ENCODE measurements around the gene FOXO3.
A peak's percentile ranks its signal among the peaks of the same experiment; 100 is the strongest.
"Not testable (repeated sequence)": the region's sequence is repeated elsewhere in the genome, so short reads cannot be mapped to it uniquely, and the experiment has no call there.

Gene FOXO3

GRCh38 chr6:108635505-108636226 lies 74.9 kb downstream of the FOXO3 start:
- no peak for DNase-seq

- DNase-seq: no peak
These were observed 77.2 kb downstream of the FOXO3 start for GRCh38 chr6:108637963-108638362.

GRCh38 chr6:108638993-108639392 lies 78.3 kb downstream of the FOXO3 start:
- no peak for DNase-seq

DNA sequence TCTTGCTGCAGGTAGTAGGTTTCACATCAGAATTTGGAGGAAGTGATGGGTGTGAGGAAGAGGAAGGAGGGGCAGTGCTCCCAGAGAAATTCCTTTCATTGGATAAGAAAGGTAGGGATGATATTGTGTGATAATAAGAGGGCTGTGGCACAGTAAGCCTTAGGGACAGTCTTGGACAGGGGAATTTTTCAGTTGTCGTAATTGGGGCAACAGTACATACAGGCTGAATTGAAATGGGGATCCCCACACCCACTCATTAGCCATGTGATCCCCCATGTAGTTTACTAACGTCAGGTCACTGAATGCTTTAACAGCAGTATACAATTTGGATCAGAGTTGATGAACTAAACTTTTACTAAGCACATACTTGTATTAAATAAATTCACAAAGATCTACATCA lies 79.4 kb downstream of the FOXO3 start:
- DNase-seq: no peak

DNA sequence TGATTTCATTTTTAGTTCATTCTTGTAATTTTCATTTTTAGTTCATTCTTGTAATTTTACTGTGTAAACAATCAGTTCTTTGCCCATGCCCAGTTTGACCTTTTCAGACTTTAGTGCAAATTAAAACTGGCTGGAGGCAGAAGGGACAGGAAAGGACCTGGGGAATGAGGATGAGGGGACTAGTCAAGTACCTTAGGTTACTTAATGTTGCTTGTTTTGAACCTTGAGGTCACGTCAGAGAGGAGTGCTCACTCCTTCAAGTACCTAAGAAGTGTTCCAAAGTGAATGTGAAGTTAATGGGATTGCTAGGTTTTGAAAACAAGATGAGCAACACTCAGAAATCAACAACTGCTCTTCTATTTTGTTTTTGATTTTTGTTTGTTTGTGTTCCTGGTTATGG lies 82.5 kb downstream of the FOXO3 start:
- no peak for DNase-seq

DNA sequence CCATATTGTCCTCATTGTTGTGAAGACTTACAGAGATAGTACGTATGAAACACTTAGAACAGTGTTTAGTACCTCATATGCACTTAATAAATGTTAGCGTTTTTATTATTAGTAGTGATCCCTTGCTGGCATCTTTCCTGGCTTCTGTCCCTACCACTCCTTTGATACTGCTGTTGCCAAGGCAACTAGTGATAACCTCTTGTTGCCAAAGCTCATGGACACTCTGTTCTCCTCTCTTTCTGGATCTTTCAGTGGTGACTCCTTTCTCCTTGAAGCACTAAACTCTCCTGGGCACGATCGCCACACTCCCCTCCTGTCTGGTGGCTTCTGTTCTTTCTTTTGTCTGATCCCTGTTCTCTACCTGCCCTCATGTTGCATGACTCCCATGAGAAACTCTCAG lies 83.5 kb downstream of the FOXO3 start:
- no peak for DNase-seq

- DNase-seq: no peak
These were observed 87.5 kb downstream of the FOXO3 start for GRCh38 chr6:108648191-108648590.

DNA sequence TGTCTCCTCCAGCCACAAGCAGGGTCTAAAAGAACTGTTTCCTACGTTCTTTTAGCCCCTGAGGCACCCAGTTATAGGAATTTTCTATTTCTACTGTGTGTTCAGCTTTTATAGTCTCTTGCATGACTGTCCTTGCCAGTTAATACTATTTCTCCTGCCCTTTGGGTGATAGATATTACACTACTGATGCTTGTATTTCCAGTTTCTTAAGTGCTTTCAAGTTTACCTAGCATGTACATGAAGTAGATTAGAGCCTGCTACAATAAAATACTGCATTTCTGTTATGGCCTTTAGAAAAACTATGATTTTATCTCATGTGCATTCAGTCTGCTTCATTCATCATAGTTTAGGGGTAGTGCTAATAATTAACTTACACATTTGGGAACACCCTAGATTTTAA lies 89.6 kb downstream of the FOXO3 start:
- no peak for DNase-seq

DNA sequence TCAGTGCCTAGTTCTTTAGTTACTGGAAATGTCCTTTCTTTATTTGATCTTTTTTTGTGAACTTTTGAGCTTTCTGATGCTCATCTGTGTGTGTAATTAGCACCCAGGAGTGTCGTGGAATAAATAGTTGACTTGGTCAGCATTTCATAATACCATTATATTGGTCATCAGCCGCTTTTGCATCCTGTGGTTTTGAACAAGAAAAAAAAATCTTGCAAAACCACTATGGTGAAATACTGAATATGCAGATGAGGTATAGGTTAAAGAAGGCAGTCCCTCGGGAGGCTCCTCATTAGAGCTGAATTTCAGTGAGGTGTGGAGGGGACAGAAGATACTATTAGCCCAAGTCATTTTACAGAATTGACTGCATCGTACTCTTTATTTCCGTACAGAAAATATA lies 90.1 kb downstream of the FOXO3 start:
- DNase-seq: no peak

- DNase-seq: peak; percentile 39
These were observed 90.9 kb downstream of the FOXO3 start for GRCh38 chr6:108651340-108652227.

- DNase-seq: no peak
These were observed 91.7 kb downstream of the FOXO3 start for GRCh38 chr6:108652375-108652774.

DNA sequence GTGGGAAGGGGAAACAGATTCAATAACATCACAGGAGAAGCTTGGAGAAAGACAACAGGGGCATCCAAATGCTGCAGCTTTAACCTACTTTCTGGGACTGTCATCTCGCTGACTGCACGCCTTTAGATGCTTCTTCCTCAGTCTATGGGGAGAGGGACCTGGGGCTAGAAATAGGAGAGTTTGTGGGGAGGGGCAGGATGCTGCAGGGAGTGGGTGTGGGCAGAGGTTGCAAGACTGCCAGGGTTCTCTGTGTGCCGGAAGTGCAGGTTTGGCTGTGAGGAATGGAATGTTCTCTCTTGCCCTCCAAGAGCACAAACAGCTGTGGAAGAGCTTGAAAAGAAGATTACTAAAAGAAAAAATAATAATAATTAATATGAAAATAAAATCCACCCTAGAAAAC lies 93.2 kb downstream of the FOXO3 start:
- no peak for DNase-seq

GRCh38 chr6:108654465-108655106 lies 93.9 kb downstream of the FOXO3 start:
- no peak for DNase-seq

DNA sequence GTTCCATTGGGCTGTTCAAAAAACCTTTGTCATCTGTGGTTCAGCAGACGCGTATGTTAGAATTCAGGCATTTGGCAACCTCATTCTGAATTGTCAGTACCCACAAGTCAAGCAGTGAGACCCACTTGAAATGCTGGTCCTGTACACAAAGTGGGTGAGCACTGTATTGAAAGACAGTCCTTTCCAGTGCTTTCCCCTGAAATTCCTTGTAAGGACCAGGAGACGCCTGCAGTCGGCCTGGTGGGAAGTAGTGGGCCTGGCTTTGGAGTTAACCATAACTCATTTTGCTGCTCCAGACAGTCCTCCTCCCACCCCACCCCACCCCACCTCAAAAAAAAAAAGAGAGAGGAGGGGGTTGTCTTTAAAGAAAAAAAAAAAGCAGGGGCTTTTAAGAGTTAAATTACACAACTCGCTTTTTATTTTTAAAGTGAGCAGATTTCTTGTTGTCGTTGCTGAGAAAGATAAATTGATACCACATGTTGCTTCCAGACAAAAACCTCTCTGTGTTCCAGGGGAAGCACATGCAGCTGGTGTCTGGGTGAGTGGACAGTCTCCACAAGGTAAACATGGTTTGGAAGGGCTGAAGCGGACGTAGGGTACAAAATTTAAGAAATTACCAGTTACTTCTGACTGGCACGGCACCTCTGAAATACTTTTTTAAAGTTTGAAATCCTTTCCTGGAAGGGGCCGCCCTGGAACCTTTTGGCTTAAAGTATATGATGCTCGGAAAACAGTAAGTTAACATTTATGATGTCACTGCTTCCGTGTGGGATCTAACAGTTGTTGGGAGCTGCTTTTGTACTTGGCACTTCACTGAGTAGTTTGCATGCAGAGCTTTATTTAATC lies 95.3 kb downstream of the FOXO3 start:
- DNase-seq: no peak

DNA sequence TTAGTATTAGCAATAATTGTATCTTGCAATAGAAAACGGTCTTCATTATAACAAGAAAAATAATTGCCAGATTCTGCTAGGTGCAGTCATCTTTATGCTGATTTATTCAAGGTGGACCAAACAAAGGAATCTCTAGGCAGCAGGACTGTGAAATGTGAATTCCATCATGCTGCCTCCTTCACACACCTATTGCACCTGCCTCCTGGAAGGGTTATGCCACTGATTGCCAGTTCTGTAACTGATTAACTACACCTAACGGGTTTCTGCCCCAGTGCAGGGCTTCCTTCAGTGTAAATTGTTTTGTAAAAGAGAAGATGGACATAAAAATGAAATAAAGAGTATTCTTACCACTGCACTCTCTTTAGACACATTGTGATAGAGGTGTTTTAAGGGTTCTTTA lies 96.1 kb downstream of the FOXO3 start:
- peak; percentile 19 for DNase-seq

DNA sequence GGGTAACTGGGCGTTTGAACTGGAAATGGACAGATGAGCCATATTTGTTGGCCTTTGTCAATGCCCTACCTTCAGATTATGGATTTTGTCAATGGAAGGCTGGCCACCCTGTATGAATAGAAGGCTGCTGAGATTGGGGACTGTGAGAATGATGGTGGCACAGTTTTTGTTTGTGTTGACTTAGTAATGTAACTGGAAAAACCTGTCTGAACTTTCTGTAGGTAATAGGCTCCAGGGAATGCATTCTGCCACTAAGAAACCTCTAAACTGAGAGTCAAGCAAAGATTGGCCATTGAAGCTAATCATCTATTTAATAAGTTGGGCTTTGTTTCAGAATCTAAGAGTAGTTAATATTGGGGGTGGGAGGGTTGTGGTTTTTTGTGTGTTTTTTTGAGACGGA lies 97.5 kb downstream of the FOXO3 start:
- DNase-seq: no peak

- not testable (repeated sequence) for DNase-seq
These were observed 98.1 kb downstream of the FOXO3 start for GRCh38 chr6:108658785-108659184.

DNA sequence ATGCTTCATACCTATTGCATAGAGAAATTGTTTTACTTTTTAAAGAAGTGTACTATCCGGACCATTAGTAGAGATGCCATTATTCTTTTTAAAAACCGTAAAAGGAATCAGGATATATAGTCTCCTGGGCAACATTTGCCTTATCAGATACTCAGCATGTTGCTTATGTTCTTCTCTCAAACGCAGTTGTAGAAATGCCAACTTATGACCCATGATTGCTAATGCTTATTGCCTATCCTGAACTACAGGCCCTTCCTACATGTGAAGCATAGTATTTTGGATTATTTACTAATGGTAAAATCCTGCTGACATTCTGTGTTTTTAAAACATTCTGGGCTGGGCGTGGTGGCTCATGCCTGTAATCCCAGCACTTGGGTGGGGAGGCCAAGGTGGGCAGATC lies 99.5 kb downstream of the FOXO3 start:
- no peak for DNase-seq

DNA sequence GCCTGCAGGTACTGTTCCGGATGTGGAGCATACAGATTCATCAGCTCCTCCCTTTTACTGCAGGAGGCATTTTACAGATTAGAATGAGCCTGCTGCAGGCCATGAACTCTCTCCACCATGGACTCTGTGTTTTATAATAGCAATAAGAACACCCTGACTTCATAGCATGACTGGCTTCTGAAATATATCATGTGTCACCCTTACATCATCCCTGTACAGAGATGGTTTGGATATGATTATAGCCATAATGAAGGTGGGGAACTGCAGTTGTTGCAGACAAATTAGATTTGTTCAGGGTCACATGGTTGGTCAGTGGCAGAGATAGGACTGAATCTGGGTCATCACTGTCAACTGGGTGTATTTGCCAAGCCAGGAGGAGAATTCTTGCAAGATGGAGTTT lies 100.7 kb downstream of the FOXO3 start:
- no peak for DNase-seq

DNA sequence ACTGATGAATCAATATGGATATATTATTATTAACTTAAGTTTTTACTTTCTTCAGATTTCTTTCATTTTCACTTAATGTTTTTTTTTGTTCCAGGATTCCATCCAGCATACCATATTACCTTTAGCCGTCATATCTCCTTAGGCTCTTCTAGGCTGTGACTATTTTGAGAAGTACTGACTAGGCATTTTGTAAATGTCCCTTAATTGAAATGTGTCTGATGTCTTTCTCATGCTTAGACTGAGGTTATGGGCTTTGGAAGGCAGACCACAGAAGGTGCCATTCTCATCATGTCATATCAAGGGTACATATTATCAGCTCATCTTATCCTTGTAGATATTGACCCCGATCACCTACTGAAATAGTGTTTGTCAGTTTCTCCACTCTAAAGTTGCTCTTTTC lies 101.3 kb downstream of the FOXO3 start:
- DNase-seq: no peak

- no peak for DNase-seq
These were observed 102.0 kb downstream of the FOXO3 start for GRCh38 chr6:108662702-108663101.

DNA sequence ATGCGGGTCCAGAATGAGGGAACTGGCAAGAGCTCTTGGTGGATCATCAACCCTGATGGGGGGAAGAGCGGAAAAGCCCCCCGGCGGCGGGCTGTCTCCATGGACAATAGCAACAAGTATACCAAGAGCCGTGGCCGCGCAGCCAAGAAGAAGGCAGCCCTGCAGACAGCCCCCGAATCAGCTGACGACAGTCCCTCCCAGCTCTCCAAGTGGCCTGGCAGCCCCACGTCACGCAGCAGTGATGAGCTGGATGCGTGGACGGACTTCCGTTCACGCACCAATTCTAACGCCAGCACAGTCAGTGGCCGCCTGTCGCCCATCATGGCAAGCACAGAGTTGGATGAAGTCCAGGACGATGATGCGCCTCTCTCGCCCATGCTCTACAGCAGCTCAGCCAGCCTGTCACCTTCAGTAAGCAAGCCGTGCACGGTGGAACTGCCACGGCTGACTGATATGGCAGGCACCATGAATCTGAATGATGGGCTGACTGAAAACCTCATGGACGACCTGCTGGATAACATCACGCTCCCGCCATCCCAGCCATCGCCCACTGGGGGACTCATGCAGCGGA lies 102.9 kb downstream of the FOXO3 start:
- not testable (repeated sequence) for DNase-seq
